Upper lobe of left lung (tissue), 6 donors: ENCODE results near the gene TNFSF13. TPM values are rescaled to one million over a fixed set of nuclear protein-coding genes. Genes with fewer than 3 reads are reported as not detected.

Experiments
- ATAC-seq, 2 donors: fragments of 200-7000 bp; cut with Tn5 transposase; one replicate each; pipeline ENCODE4 v1.9.1; 2022; ENCODE audit warnings: mild to moderate bottlenecking in 2 of 2, moderate library complexity in 2 of 2; ENCODE audit not compliant: low FRiP score in 2 of 2
- DNase-seq, 2 donors: peaks; one replicate each; pipeline ENCODE4 v3.0.0-alpha.2; 2019 to 2020
- H3K27ac ChIP-seq, 4 donors: fragments of 200-600 bp; sonication (generic); one replicate each; pipeline ENCODE4 v1.5.1; 2016 to 2019
- H3K27me3 ChIP-seq, 4 donors: fragments of 200-600 bp; sonication (generic); one replicate each; pipeline ENCODE4 v1.5.1; 2017 to 2019
- H3K36me3 ChIP-seq, 4 donors: fragments of 200-600 bp; sonication (generic); one replicate each; pipeline ENCODE4 v1.5.1; 2016 to 2019
- H3K4me1 ChIP-seq, 4 donors: fragments of 200-600 bp; sonication (generic); one replicate each; pipeline ENCODE4 v1.5.1; 2018 to 2019
- H3K4me3 ChIP-seq, 4 donors: fragments of 200-600 bp; sonication (generic); one replicate each; pipeline ENCODE4 v1.5.1; 2017 to 2019; ENCODE audit warnings: mild to moderate bottlenecking in 2 of 4, moderate library complexity in 1 of 4
- H3K9me3 ChIP-seq, 4 donors: fragments of 200-600 bp; sonication (generic); one replicate each; pipeline ENCODE4 v1.5.1; 2018 to 2019
- CTCF ChIP-seq, 6 experiments: fragments of 450-650 bp in 4 of 6; fragments of 200-600 bp in 2 of 6; sonication (generic) in 2 of 6; IDR thresholded peaks; one replicate each; pipeline ENCODE4 v1.5.1; 2016 to 2019; ENCODE audit warnings: antibody characterized with exemption in 6 of 6
- EP300 ChIP-seq, 4 donors: sonication (generic); formaldehyde crosslinking; IDR thresholded peaks; one replicate each; pipeline ENCODE4 v1.5.1; 2017; ENCODE audit warnings: antibody characterized with exemption in 4 of 4, control low read depth in 2 of 4
- POLR2A ChIP-seq, 4 donors: fragments of 450-650 bp; IDR thresholded peaks; one replicate each; pipeline ENCODE4 v1.5.1; 2016 to 2017; ENCODE audit warnings: antibody characterized with exemption in 4 of 4, mild to moderate bottlenecking in 2 of 4
- POLR2AphosphoS5 ChIP-seq, 2 donors: sonication (generic); formaldehyde crosslinking; IDR thresholded peaks; one replicate each; pipeline ENCODE4 v1.5.1; 2017; ENCODE audit warnings: antibody characterized with exemption in 2 of 2
- WGBS, 2 donors: methylation state at CpG; one replicate each; pipeline ENCODE4 v1.1.5; 2017 to 2018; 5-methylcytosine and 5-hydroxymethylcytosine counted together
- total RNA-seq, 6 donors: library from RNA; depleted of rRNA in 4 of 6; stranded (reverse); fragments of >200 nt in 4 of 6; gene quantifications; one replicate each; pipeline versions ENCODE4 v1.1.0 to v1.2.1, GENCODE V29; 2016 to 2021
- donor health status: DM: no; HTN: no; CAD: no; lungs with moderate emphysema.
- donor health status: DM: no; HTN: yes; CAD: no; lungs with severe emphysema.

The TNFSF13 gene
- total RNA-seq, 6 donors from 2014 or later = 74.2 to 226 (median 129) TPM

GRCh38 chr17:7559320-7560171 is 996 bp downstream of the TNFSF13 start:
- WGBS, 2 donors = 56% methylated on average over 18 of the region's 18 CpGs
- peak in 1 of 2 donors; percentile 54 for TF ChIP-seq POLR2AphosphoS5 (IDR thresholded peaks at IDR 0.05)
- TF ChIP-seq CTCF (IDR thresholded peaks at IDR 0.05) = no peak
- peak in 2 of 4 donors; percentile 23 to 82 for TF ChIP-seq POLR2A (IDR thresholded peaks at IDR 0.05)
- Histone ChIP-seq H3K9me3 (no peaks in the 10 kb centered on the region), H3K4me3 (peak overlapping the region; percentile 33 to 95 (median 72)), H3K27ac (peak overlapping the region; percentile 95 to 97 (median 96)), H3K4me1 (peaks cover 61 to 73% (median 68%) of the 10 kb centered on the region in 4 donors), H3K36me3 (peaks cover 3 to 16% (median 12%) of the 10 kb centered on the region in 4 donors), H3K27me3 (no peaks in the 10 kb centered on the region)
- ATAC-seq (no peak), DNase-seq (peak in 1 of 2 donors; percentile 86)

- no peaks in the 10 kb centered on the region for H3K9me3 ChIP-seq
- peak overlapping the region; percentile 6 to 95 (median 72) for H3K4me3 ChIP-seq
- WGBS, 2 donors = 25 to 43% methylated on average over 22 of the region's 22 CpGs
- H3K36me3 ChIP-seq = peaks cover 11 to 25% (median 21%) of the 10 kb centered on the region in 4 donors
- H3K27me3 ChIP-seq = no peaks in the 10 kb centered on the region
- peaks cover 61 to 75% (median 68%) of the 10 kb centered on the region in 4 donors for H3K4me1 ChIP-seq
- TF ChIP-seq CTCF (IDR thresholded peaks at IDR 0.05) = peak; percentile 11 to 83 (median 63)
- TF ChIP-seq POLR2AphosphoS5 (IDR thresholded peaks at IDR 0.05) = no peak
- TF ChIP-seq EP300 (IDR thresholded peaks at IDR 0.05) = no peak
- peak in 1 of 2 donors; percentile 67 for DNase-seq
- ATAC-seq = peak; percentile 60 to 67
- H3K27ac ChIP-seq = peak overlapping the region; percentile 95 to 97 (median 96)
Measured at GRCh38 chr17:7560172-7561027, 1.9 kb downstream of the TNFSF13 start.

GRCh38 chr17:7561028-7561575 is 2.6 kb downstream of the TNFSF13 start:
- Histone ChIP-seq H3K4me1 (peaks cover 61 to 75% (median 68%) of the 10 kb centered on the region in 4 donors), H3K27ac (peak overlapping the region; percentile 95 to 97 (median 96)), H3K27me3 (no peaks in the 10 kb centered on the region), H3K4me3 (peak overlapping the region; percentile 67 to 95 (median 72)), H3K9me3 (no peaks in the 10 kb centered on the region), H3K36me3 (peaks cover 17 to 32% (median 28%) of the 10 kb centered on the region in 4 donors)
- WGBS, 2 donors = 1% methylated on average over 31 to 32 of the region's 32 CpGs
- ATAC-seq = peak; percentile 89
- DNase-seq = peak; percentile 95 to 96
- no peak for TF ChIP-seq POLR2AphosphoS5 (IDR thresholded peaks at IDR 0.05)
- TF ChIP-seq EP300 (IDR thresholded peaks at IDR 0.05) = no peak
- peak; percentile 88 to 95 (median 92) for TF ChIP-seq CTCF (IDR thresholded peaks at IDR 0.05)

- 0 to 1% methylated on average over 6 to 58 of the region's 82 CpGs for WGBS, 2 donors
- DNase-seq = peak; percentile 93 to 98
- Histone ChIP-seq H3K9me3 (no peaks in the 10 kb centered on the region), H3K36me3 (peaks cover 17 to 38% (median 34%) of the 10 kb centered on the region in 4 donors), H3K27ac (peak within 1 kb of the TSS; percentile 95 to 97 (median 96)), H3K27me3 (no peaks in the 10 kb centered on the region), H3K4me3 (peak within 1 kb of the TSS; percentile 67 to 95 (median 72)), H3K4me1 (peaks cover 57 to 72% (median 66%) of the 10 kb centered on the region in 4 donors)
- ATAC-seq = peak; percentile 79 to 91
- peak in 1 of 4 donors; percentile 79 for TF ChIP-seq POLR2A (IDR thresholded peaks at IDR 0.05)
- TF ChIP-seq EP300 (IDR thresholded peaks at IDR 0.05) = no peak
- TF ChIP-seq POLR2AphosphoS5 (IDR thresholded peaks at IDR 0.05) = peak; percentile 50 to 85
- peak in 2 of 6 experiments; percentile 7 to 48 for TF ChIP-seq CTCF (IDR thresholded peaks at IDR 0.05)
Measured at GRCh38 chr17:7561589-7562207, 3.1 kb downstream of the TNFSF13 start, which contains the start of gene SENP3. SENP3 (plus strand) TSS chr17:7561919; CDS start chr17:7563077, 1,158 bp downstream.
